Stimulated activated CD8-positive, alpha-beta memory T cell treated with anti-CD3 and anti-CD28 coated beads, Interleukin-15, amount 100 ng/mL, for 1 hour (primary cell): ENCODE measurements around the gene ILKAP.

Source experiments
- DNase-seq: peaks from one replicate; pipeline ENCODE4 v3.0.0-alpha.2; 2020; ENCODE audit warnings: low read depth

ILKAP gene

DNA sequence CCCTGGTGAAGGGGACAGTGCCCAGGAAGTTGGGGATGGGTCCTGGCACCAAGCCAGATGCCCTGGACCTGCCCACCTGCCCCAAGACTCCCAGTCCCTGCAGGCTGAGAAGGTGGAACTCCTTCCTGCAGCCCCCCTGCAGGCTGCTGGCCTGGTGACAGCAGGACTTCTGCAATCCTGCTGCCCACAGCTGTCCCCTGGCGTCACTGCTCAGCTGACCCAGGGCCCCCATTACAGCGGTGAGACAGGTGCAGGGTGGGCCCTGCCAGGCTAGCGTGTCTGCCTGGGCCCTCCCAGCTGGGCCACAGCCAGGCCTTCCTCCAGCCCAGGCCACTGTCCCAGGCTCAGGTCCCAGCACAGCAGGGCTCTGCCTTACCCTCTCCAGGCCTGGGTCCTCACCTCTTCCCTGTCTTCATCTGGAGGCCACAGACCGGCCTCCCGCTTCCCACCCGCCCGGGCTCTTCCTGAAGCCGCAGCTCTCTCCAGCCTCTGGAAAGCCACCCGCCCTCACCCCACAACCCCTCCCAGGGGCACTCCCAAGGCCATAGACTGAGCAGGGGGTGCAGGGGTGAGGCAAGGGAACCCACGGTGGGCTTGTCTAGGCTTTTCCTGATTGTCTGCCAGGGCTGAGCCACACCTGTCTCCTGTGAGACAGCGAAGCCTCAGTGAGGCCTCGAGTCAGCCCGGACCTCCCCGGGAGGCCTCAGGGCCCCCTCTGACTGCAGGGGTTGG lies 53.5 kb downstream of the ILKAP start:
- DNase-seq = no peak

GRCh38 chr2:238148981-238149380 lies 54.5 kb downstream of the ILKAP start:
- DNase-seq = no peak

GRCh38 chr2:238146884-238147544 lies 56.5 kb downstream of the ILKAP start:
- DNase-seq = no peak

DNA sequence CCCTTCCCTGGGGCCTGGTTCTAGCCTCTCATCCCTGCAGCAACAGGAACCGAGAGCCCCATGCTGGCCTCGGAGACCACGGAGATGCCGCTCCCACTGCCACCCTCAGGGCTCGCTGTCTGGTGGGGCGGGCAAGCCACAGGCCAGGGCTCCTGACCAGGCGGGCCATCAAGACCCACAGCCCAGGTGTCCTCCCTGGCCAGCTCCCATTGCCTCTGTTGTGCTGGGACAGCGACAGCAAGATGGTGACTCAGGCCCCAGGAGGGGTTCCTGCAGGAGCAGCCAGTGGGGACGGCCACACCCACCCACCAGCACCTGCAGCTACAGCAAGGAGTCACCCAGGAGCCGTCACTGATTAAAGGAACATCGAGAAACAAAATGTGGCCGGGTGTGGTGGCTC lies 57.6 kb downstream of the ILKAP start:
- no peak for DNase-seq

GRCh38 chr2:238145046-238145445 lies 58.4 kb downstream of the ILKAP start:
- no peak for DNase-seq

DNA sequence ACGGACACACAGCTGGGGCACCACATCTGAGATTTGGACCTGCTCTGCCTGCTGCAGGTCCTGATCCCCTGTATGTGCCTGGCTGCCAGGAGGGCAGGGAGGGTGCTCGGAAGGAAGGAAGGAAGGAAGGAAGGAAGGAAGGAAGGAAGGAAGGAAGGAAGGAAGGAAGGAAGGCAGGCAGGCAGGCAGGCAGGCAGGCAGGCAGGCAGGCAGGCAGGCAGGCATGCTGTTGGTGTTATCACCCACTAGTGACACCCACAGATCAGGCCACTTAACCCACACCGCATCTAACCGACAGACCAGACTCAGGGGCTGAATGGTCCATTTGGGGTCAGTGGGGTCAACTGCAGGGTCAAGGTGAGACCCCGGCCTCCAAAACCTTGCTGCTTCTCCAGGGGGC lies 59.2 kb downstream of the ILKAP start:
- no peak for DNase-seq

GRCh38 chr2:238143239-238143951 lies 60.1 kb downstream of the ILKAP start:
- no peak for DNase-seq

DNA sequence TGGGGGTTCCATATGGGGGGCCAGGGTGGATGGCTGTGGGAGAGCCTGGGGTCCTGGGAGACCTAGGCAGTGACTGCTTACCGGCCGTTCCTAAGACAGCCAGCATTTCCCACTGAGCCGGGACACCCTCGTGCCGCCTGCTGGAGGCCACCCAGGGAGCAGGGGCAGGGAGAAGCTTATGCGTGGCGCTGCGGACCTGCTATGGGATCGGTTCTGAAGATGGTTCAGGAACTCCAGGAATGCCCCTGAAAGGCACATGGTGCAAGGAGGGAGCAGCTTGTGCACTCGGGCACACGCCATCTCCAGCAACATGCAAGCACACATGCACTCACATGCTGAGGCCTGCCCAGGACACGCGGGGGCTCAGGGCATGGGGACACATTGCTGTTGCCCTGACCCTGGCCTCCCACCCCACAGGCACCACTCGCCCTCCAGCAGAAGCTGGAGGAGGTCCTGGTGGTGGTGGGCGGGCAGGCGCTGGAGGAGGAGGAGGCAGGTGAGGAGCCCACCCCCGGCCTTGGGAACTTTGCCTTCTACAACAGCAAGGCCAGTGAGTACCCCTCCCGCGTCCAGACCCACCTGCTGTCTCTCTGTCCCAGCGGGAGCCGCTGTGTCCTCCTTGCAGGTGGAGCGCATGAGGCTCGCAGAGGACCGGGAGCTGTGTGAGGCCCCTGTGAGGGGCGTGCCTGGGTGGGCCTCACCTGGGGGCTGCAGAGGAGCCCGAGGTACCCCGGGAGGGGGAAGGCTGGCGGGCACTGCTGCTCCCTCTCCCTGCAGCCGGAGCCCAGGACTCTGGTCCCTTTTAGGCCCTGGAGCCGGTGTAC lies 60.9 kb downstream of the ILKAP start:
- no peak for DNase-seq

DNA sequence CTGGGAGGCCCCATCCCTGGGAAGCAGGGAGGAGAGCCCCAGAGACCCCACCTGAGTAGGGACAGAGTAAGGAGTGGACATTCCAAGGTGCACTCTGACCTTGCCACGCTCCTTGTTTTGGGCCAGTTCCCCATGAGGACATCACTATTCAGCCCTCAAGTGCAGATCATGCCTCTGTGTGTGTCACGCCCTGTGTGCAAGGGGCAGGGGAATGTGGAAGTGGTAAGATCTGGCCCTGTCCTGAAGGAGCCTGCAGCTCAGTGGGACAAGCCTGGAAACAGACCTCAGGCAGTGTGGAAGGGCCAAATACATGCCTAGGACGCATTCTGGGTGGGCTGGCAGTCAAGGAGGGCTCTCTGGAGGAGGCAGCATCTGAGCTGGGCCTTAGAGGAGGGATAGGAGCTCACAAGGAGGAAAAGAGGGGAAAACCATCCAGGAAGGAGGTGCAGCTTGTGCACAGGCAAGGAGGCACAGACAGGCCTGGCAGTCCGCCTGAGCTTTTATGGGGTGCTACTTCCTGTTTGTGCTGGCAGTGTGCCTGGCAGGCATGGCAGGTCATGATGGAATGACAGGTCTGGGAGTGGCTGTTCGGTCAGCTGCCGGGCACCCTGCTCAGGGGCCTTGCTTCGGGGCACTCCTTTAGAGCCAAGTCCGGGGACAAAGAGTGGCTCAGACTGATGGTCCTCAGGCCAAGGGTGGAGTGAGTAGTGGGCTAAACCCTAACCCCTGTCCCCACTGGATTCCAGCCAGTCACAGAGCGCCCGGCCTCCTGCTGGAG lies 61.8 kb downstream of the ILKAP start:
- no peak for DNase-seq

- DNase-seq = no peak
These were observed 62.6 kb downstream of the ILKAP start for GRCh38 chr2:238140721-238141540.

DNA sequence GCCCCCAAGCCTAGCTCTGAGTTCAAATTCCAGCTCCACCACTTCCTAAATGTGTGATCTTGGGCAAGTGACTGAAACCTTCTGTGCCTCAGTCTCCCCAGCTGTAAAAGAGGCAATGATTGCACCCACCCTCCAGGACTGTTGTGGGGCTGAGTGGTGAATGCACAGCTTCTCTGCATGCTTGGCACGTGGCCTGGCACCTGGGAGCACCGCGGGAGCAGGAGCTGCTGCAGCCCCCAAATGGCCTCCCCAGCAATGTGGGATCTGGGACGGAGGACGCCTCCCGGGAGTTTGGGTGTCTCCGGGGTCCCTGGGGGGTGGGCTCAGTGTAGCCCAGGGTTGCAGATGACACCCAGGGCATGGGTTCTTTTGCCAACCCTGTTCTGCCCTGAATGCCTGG lies 63.5 kb downstream of the ILKAP start:
- DNase-seq = no peak

GRCh38 chr2:238139196-238140039 lies 64.1 kb downstream of the ILKAP start:
- no peak for DNase-seq

DNA sequence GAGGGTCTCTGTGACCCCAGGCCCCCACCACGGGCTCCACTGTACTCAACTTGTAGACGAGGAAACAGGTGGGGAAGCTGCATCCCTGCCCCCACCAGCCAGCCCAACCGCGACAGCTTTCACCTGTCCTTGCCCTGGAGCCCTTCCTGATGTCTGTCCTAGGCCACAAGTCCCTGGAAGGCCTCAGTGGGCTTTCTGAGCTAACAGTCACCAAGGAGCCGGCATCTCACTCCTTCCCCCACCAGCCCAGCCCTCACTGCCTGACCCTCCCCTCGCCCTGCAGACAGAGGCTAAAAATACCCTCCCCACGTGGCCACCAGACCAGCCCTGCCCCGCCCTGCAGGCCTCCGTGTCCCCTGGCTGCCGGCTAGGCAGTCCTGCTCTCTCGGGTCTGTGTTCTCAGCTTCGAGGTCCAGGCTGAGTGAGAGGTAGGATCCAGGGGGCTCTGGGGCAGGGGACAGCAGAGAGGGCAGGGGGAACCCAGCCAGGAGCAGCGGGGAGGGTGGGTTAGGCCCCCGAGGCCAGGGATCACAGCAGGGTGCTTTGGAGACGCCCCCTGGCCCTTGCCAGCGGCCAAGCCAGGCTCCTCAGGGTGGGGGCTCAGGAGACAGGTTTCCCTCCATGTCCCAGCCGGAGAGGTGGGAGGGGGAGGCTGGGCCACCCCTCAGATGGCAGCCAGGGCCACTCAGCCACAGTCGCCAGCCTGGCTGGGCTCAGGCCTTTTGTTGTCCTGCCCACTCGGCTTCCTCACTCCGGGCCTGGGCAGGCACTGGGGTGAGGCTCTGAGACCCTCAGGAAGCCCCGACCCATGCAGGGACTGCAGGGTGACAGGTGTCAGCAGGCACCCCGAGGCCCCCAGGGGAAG lies 64.9 kb downstream of the ILKAP start, which contains the start of gene KLHL30:
KLHL30 (plus strand) TSS at position 338 of the 865 bp plus-strand sequence. CDS start 2,087 bp downstream, outside the sequence.
- no peak for DNase-seq

GRCh38 chr2:238137885-238138284 lies 65.6 kb downstream of the ILKAP start:
- no peak for DNase-seq

GRCh38 chr2:238136820-238137537 lies 66.5 kb downstream of the ILKAP start:
- no peak for DNase-seq

DNA sequence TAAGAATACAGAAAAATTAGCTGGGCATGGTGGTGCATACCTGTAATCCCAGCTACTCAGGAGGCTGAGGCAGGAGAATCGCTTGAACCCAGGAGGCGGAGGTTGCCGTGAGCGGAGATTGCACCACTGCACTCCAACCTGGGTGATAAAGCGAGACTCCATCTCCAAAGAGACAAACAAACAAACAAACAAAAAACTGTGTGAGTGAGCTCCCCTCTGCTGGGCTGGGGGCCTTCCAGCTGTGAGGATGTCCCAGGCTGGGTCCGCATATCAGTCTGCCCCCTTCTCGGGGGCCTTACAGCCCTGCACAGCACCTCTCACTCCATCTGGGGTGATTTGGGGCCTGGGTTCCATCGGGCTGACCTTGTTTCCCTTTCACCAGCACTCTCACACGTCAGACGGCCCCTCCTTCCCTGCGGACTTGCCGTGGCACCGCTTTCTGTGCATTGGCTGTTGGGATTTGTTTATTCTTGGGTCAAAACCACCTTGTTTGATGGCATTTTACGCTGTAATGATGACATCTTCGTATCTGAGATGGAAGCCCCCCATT lies 67.8 kb downstream of the ILKAP start:
- no peak for DNase-seq

- DNase-seq = no peak
These were observed 69.1 kb downstream of the ILKAP start for GRCh38 chr2:238134393-238134785.
